Right renal cortex interstitium (tissue), 3 donors: ENCODE data around the gene CLPTM1L. TPM values are rescaled to one million over a fixed set of nuclear protein-coding genes. Genes with fewer than 3 reads are reported as not detected.
"Not testable (repeated sequence)": the region's sequence is repeated elsewhere in the genome, so short reads cannot be mapped to it uniquely, and the experiment has no call there.

Source experiments
- DNase-seq, 3 donors: peaks; one replicate each; pipeline ENCODE4 v3.0.0-alpha.2; 2013; ENCODE audit warnings: low read depth in 3 of 3, low spot score in 2 of 3
- polyA plus RNA-seq, 3 donors: library from polyadenylated mRNA; unstranded; fragments of 120-200 nt; gene quantifications; one replicate each; pipeline ENCODE4 v1.2.1, GENCODE V29; 2013; ENCODE audit not compliant: insufficient read length in 3 of 3

Gene CLPTM1L
- polyA plus RNA-seq, 3 donors: 124 to 141 (median 135) TPM

GRCh38 chr5:1362242-1363015 is 17.5 kb upstream of the CLPTM1L start:
- DNase-seq: no peak

DNA sequence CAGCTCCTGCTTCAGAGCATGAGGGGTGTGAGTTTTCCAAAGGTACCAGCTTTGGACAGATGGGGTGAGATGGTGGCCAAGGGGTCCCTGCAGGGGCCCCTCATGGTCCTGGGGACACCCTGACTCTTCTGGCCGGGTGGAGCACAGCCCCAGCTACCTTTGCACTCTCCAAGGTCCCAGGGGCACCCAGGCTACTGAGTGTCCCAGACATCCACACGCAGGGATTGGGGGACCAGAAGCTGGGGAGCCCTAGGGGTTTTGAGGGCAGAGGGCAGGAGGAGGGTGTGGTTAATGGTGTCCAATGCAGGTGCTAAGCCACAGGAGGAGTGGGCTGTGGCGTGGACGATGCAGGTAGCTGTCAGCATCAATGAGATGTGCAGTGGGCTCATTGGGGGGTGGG is 16.0 kb upstream of the CLPTM1L start:
- DNase-seq: no peak

- DNase-seq: not testable (repeated sequence)
Measured at GRCh38 chr5:1360367-1360766, 15.5 kb upstream of the CLPTM1L start.

GRCh38 chr5:1359713-1360112 is 14.8 kb upstream of the CLPTM1L start:
- no peak for DNase-seq

- DNase-seq: no peak
Measured at GRCh38 chr5:1359031-1359645, 14.2 kb upstream of the CLPTM1L start.

- no peak for DNase-seq
Measured at GRCh38 chr5:1358726-1359025, 13.8 kb upstream of the CLPTM1L start.

DNA sequence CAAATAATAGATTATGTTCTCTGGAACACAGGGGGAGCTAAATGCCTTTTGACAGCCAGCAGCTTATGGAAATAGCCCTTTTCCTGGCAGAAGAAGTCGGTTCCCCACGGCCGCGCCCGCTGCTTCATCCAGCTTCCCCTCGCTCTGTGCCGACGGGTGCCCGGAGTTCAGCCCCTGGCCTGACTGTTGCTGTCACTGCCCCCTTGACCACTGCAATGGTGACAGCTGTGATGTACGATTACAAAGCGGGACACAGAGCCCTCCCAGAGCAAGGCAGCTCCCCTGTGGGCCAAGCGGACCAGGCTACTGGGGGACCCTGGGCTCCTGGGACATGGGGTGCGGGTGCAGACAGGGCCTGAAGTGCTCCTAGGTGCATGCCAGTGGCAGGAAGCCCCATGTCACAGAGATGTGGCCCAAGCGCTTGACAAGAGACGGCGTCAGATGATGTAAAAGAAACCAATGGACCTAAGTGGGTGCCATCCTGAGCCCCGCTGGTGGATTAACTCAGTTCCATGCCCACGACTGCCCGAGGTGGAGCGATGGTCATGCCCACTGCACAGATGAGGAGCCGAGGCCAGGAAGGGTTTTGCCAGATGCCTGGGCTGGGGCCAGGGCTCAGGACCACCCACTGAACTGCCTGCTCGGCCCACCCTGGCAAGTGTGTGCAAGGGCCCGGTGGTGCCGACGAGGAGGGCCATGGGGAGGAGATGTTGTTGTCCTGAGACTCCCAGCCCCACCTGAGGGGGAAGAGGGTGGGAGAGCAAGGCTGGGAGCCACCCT is 13.2 kb upstream of the CLPTM1L start:
- DNase-seq: no peak

DNA sequence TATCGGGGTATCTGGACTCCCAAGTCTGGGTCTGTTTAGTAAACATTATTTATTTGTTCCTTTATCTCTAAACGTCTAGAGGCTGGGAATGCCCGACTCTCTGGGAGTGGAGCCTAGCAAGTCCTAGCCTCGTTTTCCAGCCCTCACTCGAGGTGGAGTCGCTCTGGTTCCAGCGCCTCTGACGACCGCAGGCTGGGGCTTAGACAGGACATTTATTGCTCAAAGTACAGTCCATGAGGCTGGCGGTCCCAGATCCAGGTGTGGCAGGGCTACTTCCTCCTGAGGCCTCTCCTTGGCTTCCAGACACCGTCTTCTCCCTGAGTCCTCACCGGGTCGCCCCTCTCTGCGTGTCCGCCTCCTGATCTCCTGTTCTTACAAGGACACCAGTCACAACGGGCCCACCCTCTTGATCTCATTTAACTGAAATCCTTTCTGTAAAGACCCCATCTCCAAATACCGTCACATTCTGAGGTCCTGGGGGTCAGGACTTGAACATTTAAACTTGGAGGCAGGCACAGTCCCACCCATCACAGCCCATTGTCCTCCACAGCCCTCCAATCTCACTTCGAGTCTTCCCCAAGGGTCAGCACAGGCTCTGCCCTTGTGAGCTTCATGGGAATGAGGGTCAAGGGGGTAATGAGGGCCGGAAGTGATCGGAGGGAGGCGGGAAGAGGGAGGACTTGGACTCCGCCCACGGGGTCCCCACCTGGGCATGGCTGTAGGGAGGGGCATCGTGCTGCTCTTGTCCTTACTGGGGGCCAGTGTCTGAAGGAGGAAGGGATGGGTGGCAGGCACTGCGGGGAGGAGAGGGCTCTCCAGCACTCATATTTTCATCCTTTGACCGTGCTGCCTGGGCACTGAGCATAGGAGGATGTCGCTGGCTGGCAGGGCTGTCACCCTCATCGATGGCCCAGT is 12.2 kb upstream of the CLPTM1L start:
- DNase-seq: no peak

DNA sequence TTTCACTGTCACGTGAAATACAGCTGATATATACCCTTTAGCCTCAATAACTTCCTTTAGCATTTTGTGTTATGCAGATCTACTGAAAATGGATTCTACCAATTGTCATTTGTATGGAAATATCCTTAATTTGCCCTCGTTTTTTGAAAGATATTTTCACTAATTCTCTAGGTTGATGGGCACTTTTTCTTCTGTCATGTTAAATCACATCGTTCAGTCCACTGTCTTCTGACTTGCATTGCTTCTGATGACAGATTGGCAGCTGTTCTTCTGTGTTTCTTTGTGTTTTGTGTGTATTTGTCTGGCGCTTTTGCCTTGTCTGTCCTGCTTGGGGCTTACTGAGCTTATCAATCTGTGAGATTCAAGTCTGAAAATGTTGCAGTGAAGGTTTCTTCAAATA is 9.7 kb upstream of the CLPTM1L start:
- DNase-seq: no peak

- no peak for DNase-seq
Measured at GRCh38 chr5:1352231-1353219, 7.6 kb upstream of the CLPTM1L start.

- no peak for DNase-seq
Measured at GRCh38 chr5:1351156-1351555, 6.3 kb upstream of the CLPTM1L start.

DNA sequence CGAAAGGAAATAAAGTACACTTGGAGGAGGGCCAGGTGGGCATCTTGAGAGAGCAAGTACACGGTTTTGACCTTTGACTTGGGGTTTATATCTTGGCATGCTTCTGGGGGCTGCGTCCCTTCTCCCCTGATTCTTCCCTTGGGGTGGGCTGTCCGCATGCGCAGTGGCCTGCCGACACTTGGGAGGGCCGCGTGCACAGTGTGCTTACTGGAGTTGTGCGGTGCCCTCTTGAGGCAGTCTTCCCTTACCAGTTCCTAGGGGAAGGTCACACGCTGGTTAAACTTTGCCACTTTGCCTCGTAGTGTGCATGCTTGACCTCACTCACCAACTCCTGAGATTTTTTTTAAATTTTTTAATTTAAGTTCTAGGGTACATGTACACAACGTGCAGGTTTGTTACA is 4.3 kb upstream of the CLPTM1L start:
- DNase-seq: no peak

GRCh38 chr5:1348986-1349245 is 4.0 kb upstream of the CLPTM1L start:
- no peak for DNase-seq

DNA sequence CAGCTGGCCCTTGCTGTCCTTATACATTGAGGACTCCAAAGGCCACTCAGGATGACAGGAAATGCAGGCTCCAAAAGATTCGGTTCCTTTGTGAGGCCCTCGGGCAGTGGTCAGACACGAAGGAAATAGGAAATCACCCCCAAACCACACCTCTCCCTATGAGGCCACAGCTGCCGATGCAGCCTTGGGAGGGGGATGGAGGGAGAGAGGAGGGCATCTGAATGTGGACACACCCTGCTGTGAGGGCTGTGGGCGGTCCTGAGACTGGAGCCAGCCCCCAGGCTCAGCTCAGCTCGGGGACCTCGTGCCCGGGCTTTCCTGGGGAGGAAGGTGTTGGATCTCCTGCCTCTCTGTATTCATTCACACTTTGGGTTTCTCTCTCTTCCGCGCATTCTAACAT is 2.7 kb upstream of the CLPTM1L start:
- no peak for DNase-seq

DNA sequence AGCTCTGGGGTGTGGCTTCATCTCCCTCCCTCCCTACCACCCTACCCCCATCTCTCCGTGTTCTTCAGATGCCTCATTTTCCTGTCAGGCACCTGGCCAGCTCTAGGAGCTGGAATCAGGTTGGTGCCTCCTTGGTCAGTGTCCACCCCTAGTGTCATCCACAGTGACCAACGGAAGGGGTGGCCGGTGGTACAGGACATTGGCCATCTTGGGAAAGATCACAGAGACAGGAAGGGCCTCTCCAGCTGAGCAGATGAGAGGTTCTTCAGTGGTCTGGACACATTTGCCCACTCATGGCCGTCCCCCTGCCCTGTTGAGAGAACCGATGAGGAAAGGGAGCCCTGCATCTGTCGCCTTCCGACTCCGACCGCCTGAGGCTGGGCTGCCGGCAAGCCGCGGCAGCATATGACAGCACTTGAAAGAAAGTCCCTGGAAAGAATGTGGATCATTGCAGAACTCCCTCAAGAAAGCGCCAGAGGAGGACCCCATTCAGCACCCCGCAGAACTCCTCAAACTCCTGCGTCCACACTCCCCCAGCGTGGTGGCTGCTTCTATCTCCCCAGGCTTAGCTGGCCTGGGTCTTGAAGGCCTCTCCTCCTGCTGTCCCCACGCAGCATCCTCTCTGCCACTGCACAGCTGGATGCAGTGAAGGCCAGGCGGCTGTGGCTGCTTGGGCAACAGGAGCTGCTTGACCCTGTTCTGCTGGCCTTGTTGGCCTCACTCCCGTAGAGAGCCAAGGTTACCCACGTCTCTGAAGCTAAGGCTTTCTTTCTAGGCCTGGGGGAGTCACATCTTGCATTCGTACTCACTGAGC is 1.9 kb upstream of the CLPTM1L start:
- DNase-seq: no peak

- no peak for DNase-seq
Measured at GRCh38 chr5:1345876-1346626, 1.2 kb upstream of the CLPTM1L start.

GRCh38 chr5:1343931-1344901 is 683 bp downstream of the CLPTM1L start:
- DNase-seq: no peak
